CD4-positive, CD25-positive, alpha-beta regulatory T cell (primary cell): ENCODE measurements around the gene IQSEC1. TPM values are rescaled to one million over a fixed set of nuclear protein-coding genes. Genes with fewer than 3 reads are reported as not detected.

Experiments
- ATAC-seq, 2 donors: fragments of 150-1000 bp; cut with Tn5 transposase; one replicate each; pipeline ENCODE4 v1.10.0; 2021; ENCODE audit warnings: low read depth in 2 of 2, moderate number of reproducible peaks in 2 of 2, moderate library complexity in 1 of 2
- DNase-seq, 3 donors: peaks; one replicate each; pipeline versions ENCODE4 v3.0.0 to v3.0.0-alpha.2; 2012 to 2022; ENCODE audit warnings: mixed read lengths in 1 of 3
- H3K27ac ChIP-seq: one replicate; pipeline ENCODE4 v1.7.0; 2013; ENCODE audit warnings: mild to moderate bottlenecking, low read length; ENCODE audit not compliant: insufficient read depth, poor library complexity, severe bottlenecking
- H3K27me3 ChIP-seq: one replicate; pipeline ENCODE4 v1.7.0; 2013; ENCODE audit warnings: low read length; ENCODE audit not compliant: control insufficient read depth, insufficient read depth
- H3K36me3 ChIP-seq: one replicate; pipeline ENCODE4 v1.7.0; 2013; ENCODE audit warnings: mild to moderate bottlenecking, low read length, moderate library complexity; ENCODE audit not compliant: control insufficient read depth, insufficient read depth
- H3K4me1 ChIP-seq: 2 replicates; pipeline ENCODE4 v1.7.0; 2013; ENCODE audit warnings: mild to moderate bottlenecking, low read length; ENCODE audit not compliant: insufficient read depth, control insufficient read depth, poor library complexity, severe bottlenecking
- H3K4me3 ChIP-seq: one replicate; pipeline ENCODE4 v1.7.0; 2013; ENCODE audit warnings: low read depth, mild to moderate bottlenecking, low read length, moderate library complexity
- H3K9me3 ChIP-seq, 2 experiments: 1 replicate in 1 of 2; 2 replicates in 1 of 2; pipeline ENCODE4 v1.7.0; 2013; ENCODE audit warnings: low read length in 2 of 2, mild to moderate bottlenecking in 1 of 2, moderate library complexity in 1 of 2; ENCODE audit not compliant: control insufficient read depth in 2 of 2
- H3K27ac Mint-ChIP-seq, 3 donors: one replicate each; pipeline ENCODE4 v1.8.0; 2020 to 2022; ENCODE audit warnings: mild to moderate bottlenecking in 3 of 3, mixed read lengths in 3 of 3, moderate library complexity in 2 of 3
- H3K27me3 Mint-ChIP-seq: one replicate; pipeline ENCODE4 v1.8.0; 2022; ENCODE audit warnings: mild to moderate bottlenecking, mixed read lengths
- H3K36me3 Mint-ChIP-seq: one replicate; pipeline ENCODE4 v1.8.0; 2020; ENCODE audit warnings: mixed read lengths
- H3K4me1 Mint-ChIP-seq, 4 donors: one replicate each; pipeline ENCODE4 v1.8.0; 2020 to 2022; ENCODE audit warnings: mixed read lengths in 4 of 4, mild to moderate bottlenecking in 1 of 4
- H3K4me3 Mint-ChIP-seq, 4 donors: one replicate each; pipeline ENCODE4 v1.8.0; 2020 to 2022; ENCODE audit warnings: mild to moderate bottlenecking in 4 of 4, mixed read lengths in 4 of 4, moderate library complexity in 3 of 4
- H3K9me3 Mint-ChIP-seq, 7 donors: one replicate each; pipeline ENCODE4 v1.8.0; 2020 to 2022; ENCODE audit warnings: mixed read lengths in 7 of 7, mild to moderate bottlenecking in 3 of 7, moderate library complexity in 2 of 7
- polyA plus RNA-seq, 4 donors: library from polyadenylated mRNA; unstranded; fragments of 300-500 nt; fragmentation: Illumina TruSeq; gene quantifications; one replicate each; pipeline ENCODE4 v1.2.3, GENCODE V29; 2021
- total RNA-seq: library from RNA; stranded (reverse); gene quantifications from one replicate; pipeline ENCODE4 v1.2.3, GENCODE V29; 2022

Gene IQSEC1
- total and polyA plus RNA-seq, 5 donors from 2014 or later, result 17.7 to 131 (median 21.1) TPM

DNA sequence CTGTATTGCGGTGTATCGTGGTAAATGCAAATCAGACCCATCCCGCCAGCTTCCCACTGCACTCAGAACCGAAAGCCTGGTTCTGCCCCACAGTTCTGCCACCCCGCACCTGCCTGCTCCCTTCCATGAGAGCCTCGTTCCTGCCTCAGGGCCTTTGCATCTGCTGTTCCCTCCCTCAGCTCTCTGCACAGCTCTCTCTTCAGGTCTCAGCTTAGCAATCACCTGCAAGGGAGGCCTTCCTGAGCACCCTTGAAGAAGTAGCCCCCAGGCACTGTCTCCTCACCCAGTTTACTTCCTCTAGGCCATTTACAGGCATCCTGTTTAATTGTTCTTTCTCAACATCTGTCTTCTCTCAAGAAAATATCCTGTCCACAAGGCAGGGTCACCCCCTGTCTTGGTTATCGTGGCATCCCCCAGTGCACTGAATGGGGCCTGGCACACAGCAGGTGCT is 13.3 kb upstream of the IQSEC1 start:
- DNase-seq (no peak), ATAC-seq (no peak)
- H3K27me3 ChIP-seq, result no peaks in the 10 kb centered on the region
- peaks cover 0 to 6% (median 2%) of the 10 kb centered on the region in 4 donors for H3K4me1 Mint-ChIP-seq
- H3K27ac ChIP-seq, result no peak overlapping the region
- peak overlapping the region; percentile 3 to 75 (median 7) for H3K27ac Mint-ChIP-seq
- no peaks in the 10 kb centered on the region for H3K36me3 ChIP-seq
- no peaks in the 10 kb centered on the region for H3K9me3 Mint-ChIP-seq
- H3K9me3 ChIP-seq, result no peaks in the 10 kb centered on the region
- H3K27me3 Mint-ChIP-seq, result no peaks in the 10 kb centered on the region
- no peaks in the 10 kb centered on the region for H3K36me3 Mint-ChIP-seq
- H3K4me3 Mint-ChIP-seq, result no peak overlapping the region
- H3K4me3 ChIP-seq, result no peak overlapping the region
- H3K4me1 ChIP-seq, result no peaks in the 10 kb centered on the region

DNA sequence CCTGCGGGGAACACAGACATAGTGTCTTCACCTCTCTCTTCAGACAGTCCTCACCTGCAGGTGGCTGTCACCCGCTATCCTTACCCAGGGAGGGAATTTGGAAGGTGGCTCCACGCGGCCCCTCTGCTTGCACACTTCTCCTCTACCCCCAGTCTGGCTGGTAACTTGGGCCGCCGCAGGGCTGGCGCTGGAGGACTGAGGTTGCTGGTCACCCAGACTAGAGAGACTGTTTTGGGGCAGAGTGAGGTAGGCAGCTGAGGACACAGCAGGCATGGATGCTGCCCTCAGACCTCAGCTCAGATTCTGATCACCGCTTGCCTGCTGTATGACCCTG is 12.6 kb upstream of the IQSEC1 start:
- Histone ChIP-seq H3K27ac (no peak overlapping the region), H3K36me3 (no peaks in the 10 kb centered on the region), H3K4me3 (no peak overlapping the region), H3K27me3 (no peaks in the 10 kb centered on the region), H3K9me3 (no peaks in the 10 kb centered on the region), H3K4me1 (no peaks in the 10 kb centered on the region)
- Mint-ChIP-seq H3K4me3 (no peak overlapping the region), H3K27ac (peak overlapping the region in 1 of 3 donors; percentile 32), H3K4me1 (peaks cover 0 to 6% (median 2%) of the 10 kb centered on the region in 4 donors), H3K9me3 (no peaks in the 10 kb centered on the region), H3K27me3 (no peaks in the 10 kb centered on the region), H3K36me3 (no peaks in the 10 kb centered on the region)
- DNase-seq (no peak), ATAC-seq (no peak)

DNA sequence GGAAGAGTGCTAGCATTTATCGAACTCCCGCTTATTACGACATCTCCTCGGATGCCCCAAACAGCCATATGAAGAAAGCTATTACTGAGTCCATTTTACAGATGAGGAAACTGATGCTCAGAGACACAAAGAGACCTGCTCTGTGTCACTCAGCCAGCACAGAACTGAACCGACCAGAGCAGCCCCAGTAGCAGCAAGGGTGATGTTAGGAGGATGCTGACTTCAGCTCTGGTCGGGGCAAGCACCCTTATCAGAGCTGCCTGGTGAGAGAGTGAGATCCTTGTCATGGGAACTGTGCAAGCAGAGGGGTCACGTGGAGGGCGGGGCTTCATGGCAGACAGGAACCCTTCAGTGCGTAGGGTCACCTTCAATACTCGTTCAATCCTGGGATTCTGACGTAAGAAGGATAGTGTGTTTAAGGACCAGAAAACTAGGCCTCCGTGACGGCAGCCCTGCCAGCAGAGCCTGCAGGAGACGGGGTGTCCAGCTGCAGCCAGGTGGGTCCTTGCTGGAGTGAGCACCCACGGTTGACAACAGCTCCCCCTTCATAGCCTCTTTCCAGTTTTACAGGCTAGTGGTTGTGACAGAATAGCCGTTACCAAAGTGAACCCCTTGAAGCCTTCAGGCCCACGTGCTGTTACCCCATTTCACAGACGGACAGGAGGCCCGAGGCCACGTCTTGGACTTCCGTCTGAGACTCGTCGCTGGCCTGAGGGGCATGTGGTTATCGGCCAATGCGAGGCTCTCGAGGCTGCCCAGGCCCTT is 12.0 kb upstream of the IQSEC1 start:
- H3K27ac ChIP-seq, result no peak overlapping the region
- H3K4me3 Mint-ChIP-seq, result no peak overlapping the region
- no peaks in the 10 kb centered on the region for H3K4me1 ChIP-seq

DNA sequence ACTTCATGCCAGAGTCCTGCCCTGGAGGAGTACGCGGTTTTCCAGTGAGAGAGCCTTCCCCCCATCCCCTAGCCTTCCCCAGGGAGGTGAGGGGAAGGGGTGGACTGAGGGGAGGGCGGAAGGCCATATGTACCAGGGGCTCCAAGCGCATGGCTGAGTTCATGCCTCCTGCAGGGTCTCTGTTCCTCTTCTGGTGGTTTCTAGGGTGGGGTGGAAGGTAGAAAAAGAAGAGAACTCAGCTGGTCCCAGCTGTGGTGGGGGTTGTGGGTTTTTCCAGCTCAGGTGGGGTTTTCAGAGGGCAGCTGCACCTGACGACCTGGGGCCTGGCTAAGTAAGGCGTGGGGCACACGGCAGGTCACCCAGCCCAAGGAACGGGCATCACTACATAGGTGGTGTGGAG is 10.7 kb upstream of the IQSEC1 start:
- Histone ChIP-seq H3K27me3 (no peaks in the 10 kb centered on the region), H3K4me1 (no peaks in the 10 kb centered on the region), H3K9me3 (no peaks in the 10 kb centered on the region), H3K36me3 (no peaks in the 10 kb centered on the region), H3K27ac (no peak overlapping the region), H3K4me3 (no peak overlapping the region)
- no peaks in the 10 kb centered on the region for H3K27me3 Mint-ChIP-seq
- H3K4me1 Mint-ChIP-seq, result peaks cover 0 to 10% (median 3%) of the 10 kb centered on the region in 4 donors
- DNase-seq (no peak), ATAC-seq (peak; percentile 28 to 47)
- H3K9me3 Mint-ChIP-seq, result no peaks in the 10 kb centered on the region
- H3K36me3 Mint-ChIP-seq, result no peaks in the 10 kb centered on the region
- no peak overlapping the region for H3K27ac Mint-ChIP-seq
- no peak overlapping the region for H3K4me3 Mint-ChIP-seq

More for the DNA sequence above, 12.0 kb upstream of the IQSEC1 start:
- no peaks in the 10 kb centered on the region for H3K36me3 ChIP-seq
- no peaks in the 10 kb centered on the region for H3K36me3 Mint-ChIP-seq
- H3K9me3 ChIP-seq, result no peaks in the 10 kb centered on the region
- no peaks in the 10 kb centered on the region for H3K27me3 Mint-ChIP-seq
- no peak overlapping the region for H3K27ac Mint-ChIP-seq
- H3K4me1 Mint-ChIP-seq, result peaks cover 0 to 6% (median 2%) of the 10 kb centered on the region in 4 donors
- no peaks in the 10 kb centered on the region for H3K9me3 Mint-ChIP-seq
- H3K4me3 ChIP-seq, result no peak overlapping the region
- DNase-seq (no peak), ATAC-seq (no peak)
- no peaks in the 10 kb centered on the region for H3K27me3 ChIP-seq

DNA sequence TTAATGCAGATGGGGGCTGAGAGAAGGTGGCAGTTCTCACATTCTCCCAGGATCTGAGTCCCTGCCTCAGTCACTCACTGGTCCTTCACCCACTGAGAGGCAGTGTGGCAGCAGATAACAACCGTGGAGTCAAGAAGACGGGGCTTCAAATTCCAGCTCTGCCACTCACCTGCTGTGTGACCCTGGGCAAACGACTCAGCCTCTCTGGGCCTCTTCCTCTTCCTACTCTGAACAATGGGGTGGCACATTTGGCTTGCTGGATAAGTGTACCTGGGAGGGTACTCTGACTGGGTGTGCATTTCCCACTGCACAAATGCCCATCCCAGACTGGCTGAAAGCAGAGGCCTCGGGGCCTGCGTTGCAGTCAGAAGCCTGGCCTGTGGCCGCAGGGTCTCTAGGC is 10.0 kb upstream of the IQSEC1 start:
- Mint-ChIP-seq H3K27me3 (no peaks in the 10 kb centered on the region), H3K27ac (no peak overlapping the region), H3K4me1 (peaks cover 0 to 10% (median 4%) of the 10 kb centered on the region in 4 donors), H3K36me3 (no peaks in the 10 kb centered on the region), H3K9me3 (no peaks in the 10 kb centered on the region), H3K4me3 (no peak overlapping the region)
- Histone ChIP-seq H3K4me1 (peaks cover 3% of the 10 kb centered on the region), H3K36me3 (no peaks in the 10 kb centered on the region), H3K27me3 (no peaks in the 10 kb centered on the region), H3K27ac (no peak overlapping the region), H3K4me3 (no peak overlapping the region), H3K9me3 (no peaks in the 10 kb centered on the region)
- DNase-seq (no peak), ATAC-seq (no peak)

DNA sequence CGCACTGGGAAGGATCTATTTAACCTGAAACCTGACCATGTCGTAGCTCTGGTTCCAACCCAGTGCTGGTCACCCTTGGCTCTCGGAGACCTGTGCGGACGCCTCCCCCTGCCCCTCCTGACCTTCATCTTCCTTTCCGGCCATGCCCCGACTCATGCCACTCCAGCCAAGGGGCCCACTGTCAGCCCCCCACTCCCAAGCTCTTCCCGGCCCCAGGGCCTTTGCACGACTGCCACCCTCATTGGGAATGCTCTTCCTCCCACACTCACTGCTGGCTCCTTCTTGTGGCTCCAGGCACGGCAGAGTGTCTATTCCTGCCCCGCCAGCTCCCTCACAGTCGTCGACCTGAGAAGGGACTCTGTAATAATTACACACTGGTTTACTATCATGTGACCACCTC is 9.4 kb upstream of the IQSEC1 start:
- ATAC-seq (no peak), DNase-seq (no peak)
- H3K4me3 Mint-ChIP-seq, result no peak overlapping the region
- H3K9me3 Mint-ChIP-seq, result no peaks in the 10 kb centered on the region
- Histone ChIP-seq H3K36me3 (no peaks in the 10 kb centered on the region), H3K27ac (no peak overlapping the region), H3K4me3 (no peak overlapping the region), H3K4me1 (peaks cover 7% of the 10 kb centered on the region), H3K27me3 (no peaks in the 10 kb centered on the region), H3K9me3 (no peaks in the 10 kb centered on the region)
- H3K27ac Mint-ChIP-seq, result peak overlapping the region in 1 of 3 donors; percentile 23
- no peaks in the 10 kb centered on the region for H3K27me3 Mint-ChIP-seq
- peaks cover 0 to 11% (median 5%) of the 10 kb centered on the region in 4 donors for H3K4me1 Mint-ChIP-seq
- no peaks in the 10 kb centered on the region for H3K36me3 Mint-ChIP-seq

DNA sequence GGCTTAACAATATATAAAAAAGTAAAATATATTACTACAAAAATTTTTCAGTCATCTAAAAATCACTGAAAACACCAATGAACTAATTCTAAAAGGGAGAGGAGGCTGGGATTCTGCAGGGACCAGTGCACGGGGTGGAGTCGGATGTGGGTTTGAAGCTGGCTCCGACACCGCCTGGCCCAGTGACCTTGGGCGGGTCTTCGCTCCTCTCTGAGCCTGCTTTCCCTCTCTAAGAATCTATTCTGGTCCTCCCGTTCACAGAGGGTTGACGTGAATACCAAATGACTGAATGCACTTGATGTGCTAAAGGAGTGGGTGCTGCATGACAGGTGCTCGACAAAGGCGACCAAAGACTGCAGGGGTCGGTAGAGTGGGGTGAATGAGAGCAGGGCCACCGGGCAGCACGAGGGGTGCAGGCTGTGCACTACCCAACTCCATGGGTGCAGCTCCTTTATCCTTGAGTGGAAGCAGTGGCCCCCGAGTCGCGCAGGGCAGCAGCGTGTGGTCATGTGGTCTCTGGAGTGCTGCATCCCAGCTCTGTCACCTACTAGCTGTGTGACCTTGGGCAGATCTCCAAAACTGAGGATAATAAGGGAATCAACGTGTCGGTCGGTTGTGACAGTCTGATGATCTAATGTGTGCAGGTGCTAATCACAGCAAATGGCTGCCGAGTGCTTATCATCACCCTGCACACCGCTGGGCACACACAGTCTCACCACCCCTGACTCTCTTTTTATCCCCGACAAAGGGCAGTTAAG is 8.6 kb upstream of the IQSEC1 start:
- H3K4me1 Mint-ChIP-seq, result peaks cover 0 to 10% (median 4%) of the 10 kb centered on the region in 4 donors
- Histone ChIP-seq H3K4me1 (peaks cover 7% of the 10 kb centered on the region), H3K36me3 (no peaks in the 10 kb centered on the region), H3K4me3 (no peak overlapping the region), H3K9me3 (no peaks in the 10 kb centered on the region), H3K27ac (no peak overlapping the region), H3K27me3 (no peaks in the 10 kb centered on the region)
- ATAC-seq (no peak), DNase-seq (no peak)
- no peak overlapping the region for H3K27ac Mint-ChIP-seq
- no peaks in the 10 kb centered on the region for H3K27me3 Mint-ChIP-seq
- H3K4me3 Mint-ChIP-seq, result no peak overlapping the region
- H3K9me3 Mint-ChIP-seq, result no peaks in the 10 kb centered on the region
- H3K36me3 Mint-ChIP-seq, result no peaks in the 10 kb centered on the region
